Neural progenitor cell (in vitro differentiated cells): ENCODE data around the gene PPP1R15B.

Experiments used
- EZH2phosphoT487 ChIP-seq: fragments of 200-600 bp; sonication (generic); IDR thresholded peaks from 2 replicates; pipeline ENCODE4 v1.6.1; 2017; ENCODE audit warnings: antibody characterized with exemption
- TF ChIP-seq, protein P1 (sequence below): fragments of 200-600 bp; sonication (generic); IDR thresholded peaks from 2 replicates; pipeline ENCODE4 v1.5.1; 2017; ENCODE audit warnings: antibody characterized with exemption, mild to moderate bottlenecking

DNA sequence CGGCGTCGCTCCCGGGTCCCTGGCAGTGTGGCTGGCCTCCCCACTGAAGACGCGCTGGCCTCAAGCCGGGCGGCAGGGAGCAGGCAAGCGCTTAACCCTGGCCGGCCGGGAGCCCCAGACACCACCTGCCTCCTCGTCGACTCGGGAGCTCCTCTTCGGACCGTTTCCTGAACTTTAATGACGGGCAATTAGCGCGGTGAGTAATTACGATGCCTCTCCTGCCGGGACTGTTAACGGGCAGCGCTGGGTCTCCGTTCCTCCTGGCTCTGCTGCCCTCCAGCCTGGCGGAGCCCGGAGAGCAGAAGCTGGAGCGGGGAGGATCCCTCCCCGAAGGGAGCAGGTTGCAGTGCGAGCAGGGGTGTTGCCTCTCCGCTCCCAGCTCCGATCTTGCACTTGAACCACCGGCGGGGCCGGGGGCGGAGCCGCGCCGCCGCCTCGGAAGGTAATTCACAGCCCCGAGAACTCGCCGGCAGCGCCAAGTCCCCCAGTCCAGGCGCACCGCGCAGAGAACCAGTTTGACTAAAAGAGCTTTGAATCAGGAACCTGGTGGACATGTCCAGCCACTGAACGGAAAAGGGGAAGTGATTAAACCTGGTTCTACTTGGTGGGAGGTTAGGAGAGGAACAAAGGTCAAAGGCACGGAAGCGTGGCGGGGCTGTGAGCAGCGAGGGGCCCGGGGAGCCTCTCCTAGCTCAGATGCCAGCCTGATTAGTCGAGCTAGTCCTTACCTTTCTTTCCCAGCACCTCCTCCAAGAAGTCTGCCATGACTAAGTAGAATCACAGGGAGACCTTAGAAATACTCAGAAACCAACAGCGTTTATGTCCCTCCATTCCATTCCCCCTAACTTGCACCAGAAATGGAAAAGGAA is 33.6 kb downstream of the PPP1R15B start:
- TF ChIP-seq, protein P1, sequence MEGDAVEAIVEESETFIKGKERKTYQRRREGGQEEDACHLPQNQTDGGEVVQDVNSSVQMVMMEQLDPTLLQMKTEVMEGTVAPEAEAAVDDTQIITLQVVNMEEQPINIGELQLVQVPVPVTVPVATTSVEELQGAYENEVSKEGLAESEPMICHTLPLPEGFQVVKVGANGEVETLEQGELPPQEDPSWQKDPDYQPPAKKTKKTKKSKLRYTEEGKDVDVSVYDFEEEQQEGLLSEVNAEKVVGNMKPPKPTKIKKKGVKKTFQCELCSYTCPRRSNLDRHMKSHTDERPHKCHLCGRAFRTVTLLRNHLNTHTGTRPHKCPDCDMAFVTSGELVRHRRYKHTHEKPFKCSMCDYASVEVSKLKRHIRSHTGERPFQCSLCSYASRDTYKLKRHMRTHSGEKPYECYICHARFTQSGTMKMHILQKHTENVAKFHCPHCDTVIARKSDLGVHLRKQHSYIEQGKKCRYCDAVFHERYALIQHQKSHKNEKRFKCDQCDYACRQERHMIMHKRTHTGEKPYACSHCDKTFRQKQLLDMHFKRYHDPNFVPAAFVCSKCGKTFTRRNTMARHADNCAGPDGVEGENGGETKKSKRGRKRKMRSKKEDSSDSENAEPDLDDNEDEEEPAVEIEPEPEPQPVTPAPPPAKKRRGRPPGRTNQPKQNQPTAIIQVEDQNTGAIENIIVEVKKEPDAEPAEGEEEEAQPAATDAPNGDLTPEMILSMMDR, result no peak
- peak; percentile 87 for TF ChIP-seq EZH2phosphoT487
